IPS-11a (cell line): ENCODE measurements around the gene SKP1.
"Not testable (repeated sequence)": the region's sequence is repeated elsewhere in the genome, so short reads cannot be mapped to it uniquely, and the experiment has no call there.

Experiments
- H3K4me3 ChIP-seq: one replicate; pipeline ENCODE4 v1.5.1; 2013; ENCODE audit warnings: low read depth, low read length, control low read depth

Gene SKP1

GRCh38 chr5:134177369-134178095 is 782 bp upstream of the SKP1 start:
- peak overlapping the region; percentile 90 for H3K4me3 ChIP-seq

- peak overlapping the region; percentile 90 for H3K4me3 ChIP-seq
Observed at GRCh38 chr5:134175921-134176510, 734 bp downstream of the SKP1 start.

GRCh38 chr5:134174841-134175839 is 1.6 kb downstream of the SKP1 start:
- peak overlapping the region; percentile 90 for H3K4me3 ChIP-seq

GRCh38 chr5:134171972-134172371 is 4.8 kb downstream of the SKP1 start:
- H3K4me3 ChIP-seq = no peak overlapping the region

- no peak overlapping the region for H3K4me3 ChIP-seq
Observed at GRCh38 chr5:134162592-134162991, 14.2 kb downstream of the SKP1 start.

- no peak overlapping the region for H3K4me3 ChIP-seq
Observed at GRCh38 chr5:134161513-134162395, 15.0 kb downstream of the SKP1 start.

GRCh38 chr5:134153657-134154056 is 23.1 kb downstream of the SKP1 start:
- H3K4me3 ChIP-seq = no peak overlapping the region

- no peak overlapping the region for H3K4me3 ChIP-seq
Observed at GRCh38 chr5:134153241-134153640, 23.5 kb downstream of the SKP1 start.

- H3K4me3 ChIP-seq = not testable (repeated sequence)
Observed at GRCh38 chr5:134152173-134152832, 24.4 kb downstream of the SKP1 start.

- no peak overlapping the region for H3K4me3 ChIP-seq
Observed at GRCh38 chr5:134151723-134152122, 25.0 kb downstream of the SKP1 start.

GRCh38 chr5:134149571-134150303 is 27.0 kb downstream of the SKP1 start:
- H3K4me3 ChIP-seq = no peak overlapping the region

GRCh38 chr5:134148986-134149539 is 27.7 kb downstream of the SKP1 start:
- no peak overlapping the region for H3K4me3 ChIP-seq

- H3K4me3 ChIP-seq = no peak overlapping the region
Observed at GRCh38 chr5:134148316-134148715, 28.4 kb downstream of the SKP1 start.

GRCh38 chr5:134146651-134147518 is 29.9 kb downstream of the SKP1 start:
- H3K4me3 ChIP-seq = no peak overlapping the region

- H3K4me3 ChIP-seq = no peak overlapping the region
Observed at GRCh38 chr5:134145779-134146581, 30.8 kb downstream of the SKP1 start.

- no peak overlapping the region for H3K4me3 ChIP-seq
Observed at GRCh38 chr5:134145041-134145757, 31.6 kb downstream of the SKP1 start.
